H1 (cell line): ENCODE measurements around the gene VEGFD.

Source experiments
- CHD2 ChIP-seq: IDR thresholded peaks from 2 replicates; pipeline ENCODE4 v1.6.1; 2012; ENCODE audit warnings: low read length, improper control_type of control experiment
- CREB1 ChIP-seq: IDR thresholded peaks from 2 replicates; pipeline ENCODE4 v1.6.1; 2012; ENCODE audit warnings: inconsistent platforms
- CTCF ChIP-seq, 3 experiments: IDR thresholded peaks; 1 replicate in 2 of 3; 2 replicates in 1 of 3; pipeline versions ENCODE4 v1.5.1 to v1.6.1; 2011; ENCODE audit warnings: low read length in 3 of 3, mild to moderate bottlenecking in 3 of 3, inconsistent platforms in 2 of 3, low read depth in 1 of 3, moderate library complexity in 1 of 3; ENCODE audit not compliant: insufficient read depth in 1 of 3; ENCODE audit errors: control extremely low read depth in 1 of 3
- HDAC2 ChIP-seq, 2 experiments: fragments of 300-600 bp in 1 of 2; sonication (generic) in 1 of 2; IDR thresholded peaks; 2 replicates each; pipeline ENCODE4 v1.6.1; 2011 to 2012; ENCODE audit warnings: low read depth in 2 of 2, low read length in 2 of 2, mild to moderate bottlenecking in 2 of 2, moderate library complexity in 2 of 2, borderline replicate concordance in 1 of 2, inconsistent platforms in 1 of 2
- SIN3A ChIP-seq, 2 experiments: IDR thresholded peaks in 1 of 2; conservative IDR thresholded peaks in 1 of 2; 2 replicates each; pipeline ENCODE4 v1.6.1; 2011 to 2012; ENCODE audit warnings: low read length in 2 of 2, improper control_type of control experiment in 1 of 2, low read depth in 1 of 2, mild to moderate bottlenecking in 1 of 2
- SP1 ChIP-seq: IDR thresholded peaks from 2 replicates; pipeline ENCODE4 v1.6.1; 2011; ENCODE audit warnings: low read depth, low read length
- TAF1 ChIP-seq: IDR thresholded peaks from 2 replicates; pipeline ENCODE4 v1.6.1; 2011; ENCODE audit warnings: mild to moderate bottlenecking, low read depth, low read length
- YY1 ChIP-seq: IDR thresholded peaks from 2 replicates; pipeline ENCODE4 v1.6.1; 2011; ENCODE audit warnings: low read depth, mild to moderate bottlenecking, low read length

- no peak for TF ChIP-seq SP1
- TF ChIP-seq HDAC2 (IDR thresholded peaks at IDR 0.05; ENCODE audit: borderline replicate concordance in 1 of 2, low read depth in 2 of 2, low read length in 2 of 2), result no peak
- no peak for TF ChIP-seq YY1
- no peak for TF ChIP-seq CTCF (IDR thresholded peaks at IDR 0.05; ENCODE audit: control extremely low read depth in 1 of 3, insufficient read depth in 1 of 3, low read depth in 1 of 3, low read length in 3 of 3)
- no peak for TF ChIP-seq CREB1
- TF ChIP-seq CHD2, result no peak
- TF ChIP-seq SIN3A (conservative IDR thresholded peaks at IDR 0.05 in 1 of 2, IDR thresholded peaks at IDR 0.05 in 1 of 2; ENCODE audit: low read depth in 1 of 2, low read length in 2 of 2), result no peak
- no peak for TF ChIP-seq TAF1
Measured at GRCh38 chrX:15310117-15310516, 74.1 kb downstream of the VEGFD start.
